ENCODE measurements around the gene STK39.

Gene STK39

DNA sequence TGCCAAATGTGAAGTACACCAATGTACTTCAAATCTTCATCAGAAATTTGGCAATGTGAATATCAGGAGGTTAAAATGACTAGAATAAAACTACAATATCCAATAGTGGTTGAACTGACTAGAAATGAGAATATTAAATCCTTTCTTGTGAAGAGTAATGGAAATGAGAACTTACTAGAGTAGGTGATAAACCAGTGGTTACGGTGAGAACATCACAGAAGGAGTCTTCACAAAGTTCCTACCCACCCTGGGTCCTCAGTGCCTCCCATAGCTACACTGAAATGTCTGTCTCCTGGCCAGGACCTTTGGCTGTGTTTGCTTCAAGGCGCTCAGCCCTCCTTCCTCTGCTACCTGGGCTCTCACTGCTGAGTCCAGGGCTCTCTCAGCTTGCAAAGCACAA is 289.7 kb downstream of the STK39 start:
- DNase-seq (ENCODE audit: low read depth in 3 of 3): no peak

DNA sequence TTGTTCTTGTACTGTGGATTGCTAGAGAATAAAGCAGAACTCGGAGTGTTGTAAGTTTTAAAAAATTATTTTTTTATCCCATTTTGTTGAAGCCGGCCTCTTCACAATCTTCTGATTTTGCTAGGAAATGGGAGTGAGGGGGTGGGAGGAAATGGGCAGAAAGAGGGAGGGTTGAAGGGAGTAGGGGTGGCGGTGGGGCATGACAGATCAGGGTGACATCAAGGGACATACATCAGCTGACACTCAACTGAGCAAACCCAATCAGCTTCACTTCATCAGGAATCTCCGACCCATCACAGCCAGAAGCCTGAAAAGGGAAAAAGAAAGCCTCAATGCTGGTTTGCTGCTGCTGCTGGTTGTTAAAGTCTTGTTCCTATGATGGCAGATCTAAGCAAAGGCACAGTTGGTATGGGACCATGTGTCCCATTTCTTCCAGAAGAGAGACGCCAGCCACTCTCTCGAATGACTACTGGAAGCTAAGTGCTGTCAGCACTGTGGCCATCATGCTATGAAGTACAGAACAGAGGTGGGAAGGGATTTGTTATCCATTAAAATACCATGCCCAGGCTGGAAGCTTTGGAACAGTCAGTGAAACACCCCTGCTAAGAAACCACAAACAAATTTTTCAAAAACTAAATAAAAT is 292.0 kb downstream of the STK39 start:
- no peak for DNase-seq (ENCODE audit: low read depth in 3 of 3)

DNA sequence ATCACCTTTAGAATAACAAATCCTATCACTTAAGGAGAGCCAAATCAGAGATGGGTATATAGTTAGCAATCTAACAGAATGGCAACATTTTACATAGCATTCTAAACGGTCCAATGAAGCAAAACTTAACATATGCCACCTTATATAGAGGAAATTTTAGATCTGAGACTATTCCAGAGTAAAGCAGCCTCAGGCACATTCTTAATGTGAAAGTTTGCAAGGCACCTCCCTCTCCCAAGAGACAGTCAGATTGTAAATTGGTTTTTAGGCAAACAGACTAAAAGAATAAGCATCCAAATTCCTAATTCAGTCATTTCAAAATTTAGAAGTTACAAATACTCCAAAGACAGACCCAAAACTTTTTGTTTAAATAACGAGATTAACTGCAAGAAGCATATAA is 292.9 kb downstream of the STK39 start:
- no peak for DNase-seq (ENCODE audit: low read depth in 3 of 3)

DNA sequence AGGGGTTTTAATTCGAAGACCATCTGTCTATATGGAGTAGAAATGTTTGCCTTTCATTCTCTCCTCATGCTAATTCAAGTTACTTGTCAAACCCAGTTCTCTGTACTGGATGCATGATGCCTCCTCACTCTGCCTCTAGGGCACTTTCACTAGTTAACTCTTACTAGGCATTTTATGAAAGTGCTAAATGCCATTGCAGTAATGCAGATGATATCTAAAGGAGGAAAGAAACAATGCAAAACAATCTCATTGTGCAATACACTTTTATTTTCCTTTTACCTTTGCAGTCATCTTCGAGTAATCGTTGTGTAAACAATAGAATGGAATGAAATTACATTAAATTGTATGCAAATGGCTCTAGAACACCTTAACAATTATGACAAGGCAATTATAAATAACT is 293.6 kb downstream of the STK39 start:
- DNase-seq (ENCODE audit: low read depth in 3 of 3): no peak

DNA sequence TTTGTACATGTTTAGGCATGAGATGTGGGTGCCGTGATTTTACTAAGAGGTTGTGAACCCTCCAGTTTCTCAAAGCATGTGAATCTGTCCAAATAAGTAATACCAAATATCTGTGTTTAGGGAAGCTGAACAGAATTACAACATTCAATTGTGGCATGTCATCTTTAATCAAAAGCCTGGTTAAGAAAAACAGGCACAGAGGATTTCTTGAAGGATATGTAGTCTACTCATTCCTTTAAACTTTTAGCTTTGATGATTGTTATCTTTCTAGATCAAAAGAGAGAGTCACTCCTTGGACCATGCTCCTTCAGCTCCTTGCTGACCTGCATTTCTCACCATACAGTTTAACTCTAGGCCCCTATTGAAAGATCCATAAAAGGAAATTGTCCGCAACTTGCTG is 296.8 kb downstream of the STK39 start:
- no peak for DNase-seq (ENCODE audit: low read depth in 3 of 3)

DNA sequence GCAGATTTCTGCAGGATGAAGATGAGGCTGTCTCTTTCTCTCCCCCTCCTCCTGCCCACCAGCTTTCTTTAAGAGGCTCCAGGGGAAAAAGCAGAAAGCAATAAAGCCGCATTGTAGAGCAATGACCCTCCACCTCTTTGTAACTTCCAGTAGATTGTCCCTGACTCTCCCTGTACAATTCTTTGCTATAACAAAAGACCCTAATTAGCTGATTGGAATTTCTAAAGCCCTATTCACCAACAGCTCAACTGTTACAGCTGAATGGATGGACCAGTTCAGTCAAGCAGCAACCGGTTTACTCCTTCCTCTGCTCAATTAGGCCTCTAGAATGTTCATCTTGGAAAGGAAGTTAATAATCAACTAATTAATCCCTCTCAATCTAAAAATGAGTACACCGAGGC is 301.0 kb downstream of the STK39 start:
- DNase-seq (ENCODE audit: low read depth in 3 of 3): no peak

DNA sequence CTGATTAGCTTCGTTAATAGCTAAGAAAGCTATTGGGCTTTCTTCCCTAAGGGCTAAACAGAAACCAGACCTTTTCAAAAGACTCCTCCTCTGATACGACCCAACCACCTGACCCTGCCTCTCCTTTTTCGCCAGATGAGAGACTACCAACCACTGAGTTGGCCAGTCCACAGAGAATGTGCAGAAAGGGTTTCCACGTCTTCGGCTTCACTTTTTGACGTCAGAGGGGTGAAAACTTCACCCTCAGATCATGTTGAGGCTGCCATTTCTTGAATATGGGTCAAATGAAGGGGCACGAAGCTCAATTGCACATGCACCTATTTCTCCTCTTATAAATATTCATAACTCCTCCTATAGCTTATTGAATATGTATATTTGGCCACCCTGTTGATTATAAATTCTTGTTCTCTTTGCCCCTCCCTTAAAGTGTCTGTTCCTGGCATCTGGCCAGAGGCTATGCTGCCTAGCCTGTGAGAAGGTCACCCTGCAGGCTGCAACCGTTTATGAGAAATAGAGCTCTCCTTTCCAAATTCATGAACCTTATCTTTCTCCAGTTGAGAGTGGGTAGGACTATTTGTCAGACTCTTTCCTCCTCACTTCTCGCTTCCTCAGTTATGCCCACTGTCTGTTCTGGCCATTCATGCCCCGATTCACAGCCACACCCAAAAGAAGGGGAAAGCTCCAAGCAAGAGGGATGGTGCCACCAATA is 301.6 kb downstream of the STK39 start:
- no peak for DNase-seq (ENCODE audit: low read depth in 3 of 3)

DNA sequence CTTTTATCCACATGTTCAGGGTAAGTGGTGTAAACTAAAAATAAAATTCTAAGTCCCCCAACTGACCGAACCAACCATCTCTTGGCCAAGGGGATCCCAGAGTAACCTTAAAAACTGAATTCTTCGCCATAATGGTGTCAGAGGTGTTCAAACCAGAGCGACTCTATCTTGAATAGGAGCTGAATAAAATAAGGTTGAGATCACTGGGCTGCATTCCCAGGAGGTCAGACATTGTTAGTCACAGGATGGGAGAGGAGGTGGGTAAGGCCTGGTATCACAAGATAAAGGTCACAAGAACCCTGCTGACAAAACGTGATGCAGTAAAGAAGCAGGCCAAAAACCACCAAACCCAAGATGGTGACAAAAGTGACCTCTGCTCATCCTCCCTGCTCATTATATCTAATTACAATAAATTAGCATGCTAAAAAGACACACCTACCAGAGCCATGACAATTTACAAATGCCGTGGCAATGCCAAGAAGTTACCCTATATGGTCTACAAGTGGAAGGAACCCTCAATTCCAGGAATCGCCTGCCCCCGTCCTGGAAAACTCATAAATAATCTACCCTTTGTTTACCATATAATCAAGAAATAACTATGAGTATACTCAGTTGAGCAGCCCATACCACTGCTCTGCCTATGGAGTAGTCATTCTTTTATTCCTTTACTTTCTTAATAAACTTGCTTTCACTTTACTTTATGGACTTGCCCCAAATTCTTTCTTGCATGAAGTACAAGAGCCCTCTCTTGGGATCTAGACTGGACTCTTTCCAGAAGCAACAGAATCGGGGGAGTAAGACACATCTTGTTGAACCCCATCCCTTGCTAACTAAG is 302.4 kb downstream of the STK39 start:
- no peak for DNase-seq (ENCODE audit: low read depth in 3 of 3)

DNA sequence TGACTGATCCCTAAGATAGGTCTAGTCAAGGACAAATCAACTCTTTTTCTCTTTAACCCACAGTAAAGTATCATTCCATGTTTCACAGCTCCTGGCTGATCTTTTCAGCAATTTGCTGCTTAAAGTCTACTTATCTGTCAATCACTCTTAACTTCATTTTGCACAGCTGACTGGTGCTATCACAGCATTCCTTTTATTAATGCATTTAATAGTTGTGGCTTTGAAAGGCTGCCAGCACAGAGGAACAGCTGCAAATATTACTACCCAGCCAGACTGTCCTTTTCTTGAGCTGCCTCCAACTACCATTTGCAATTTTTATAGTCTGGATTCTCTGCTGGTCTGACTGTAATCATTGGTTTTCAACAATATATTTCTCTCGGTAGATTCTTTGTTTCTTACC is 303.5 kb downstream of the STK39 start:
- DNase-seq (ENCODE audit: low read depth in 3 of 3): no peak

DNA sequence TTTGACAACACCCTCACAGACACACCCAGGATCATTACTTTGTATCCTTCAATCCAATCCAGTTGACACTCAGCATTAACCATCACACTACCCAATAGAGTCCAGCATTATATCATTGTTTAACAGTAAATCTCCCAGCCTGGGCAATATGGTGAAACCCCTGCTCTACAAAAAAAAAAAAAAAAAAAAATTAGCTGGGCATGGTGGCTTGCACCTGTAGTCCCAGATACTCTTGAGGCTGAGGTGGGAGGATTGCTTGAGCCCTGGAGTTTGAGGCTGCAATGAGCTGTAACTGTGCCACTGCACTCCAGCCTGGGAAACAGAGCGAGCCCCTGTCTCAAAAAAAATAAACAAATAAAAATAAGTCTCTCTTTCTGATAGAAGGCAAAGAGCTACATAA is 304.0 kb downstream of the STK39 start:
- no peak for DNase-seq (ENCODE audit: low read depth in 3 of 3)

DNA sequence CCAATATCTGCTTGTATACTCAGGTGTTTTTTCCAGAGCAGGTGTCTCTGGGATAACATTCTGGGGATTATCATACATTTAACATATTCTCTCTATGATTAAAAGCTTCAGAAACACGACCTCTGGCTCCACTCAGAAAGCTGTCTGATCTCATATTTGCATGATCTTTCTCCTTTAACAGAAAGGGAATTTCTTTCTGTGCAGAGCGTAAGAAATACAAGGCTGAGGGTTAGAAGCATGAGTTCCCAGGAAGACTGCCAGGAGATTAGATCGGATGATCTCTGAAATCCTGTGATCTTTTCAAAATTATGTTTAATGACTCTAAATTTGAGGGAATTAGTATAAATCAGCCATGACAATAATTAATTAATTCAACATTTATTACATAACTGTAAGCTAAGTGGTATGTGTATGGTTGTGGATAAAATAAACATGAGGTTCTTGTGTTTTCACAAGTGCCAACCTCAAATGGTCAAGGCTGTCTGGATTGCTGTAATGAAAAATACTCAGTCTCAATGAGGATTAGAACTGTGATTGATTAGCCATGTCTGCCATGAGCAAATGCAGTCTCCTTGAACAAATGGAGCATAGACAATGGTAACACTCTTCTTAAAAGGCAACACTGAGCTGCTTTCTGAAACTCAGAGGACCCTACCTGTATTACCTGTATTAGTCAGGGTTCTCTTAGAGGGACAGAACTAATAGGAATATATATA is 304.9 kb downstream of the STK39 start:
- DNase-seq (ENCODE audit: low read depth in 3 of 3): no peak

DNA sequence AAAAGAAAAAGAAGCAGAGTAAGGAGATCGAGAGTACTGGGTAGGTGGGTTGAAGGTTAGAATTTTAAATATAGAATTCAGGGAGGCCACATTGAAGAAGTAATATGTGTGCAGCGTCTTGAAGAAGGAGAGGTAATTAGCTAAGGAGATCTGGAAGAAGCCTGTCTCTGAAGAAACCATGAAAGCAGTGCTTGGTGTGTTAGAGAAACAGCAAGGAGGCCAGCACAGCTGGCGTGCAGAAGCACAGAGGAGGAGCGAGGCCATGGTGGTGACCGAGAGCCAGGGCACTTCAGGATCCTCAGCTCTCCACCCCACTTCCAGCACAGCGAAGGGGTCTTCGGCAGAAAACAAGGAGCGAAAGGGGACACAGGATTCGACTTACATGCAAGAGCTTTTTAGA is 305.8 kb downstream of the STK39 start:
- no peak for DNase-seq (ENCODE audit: low read depth in 3 of 3)

DNA sequence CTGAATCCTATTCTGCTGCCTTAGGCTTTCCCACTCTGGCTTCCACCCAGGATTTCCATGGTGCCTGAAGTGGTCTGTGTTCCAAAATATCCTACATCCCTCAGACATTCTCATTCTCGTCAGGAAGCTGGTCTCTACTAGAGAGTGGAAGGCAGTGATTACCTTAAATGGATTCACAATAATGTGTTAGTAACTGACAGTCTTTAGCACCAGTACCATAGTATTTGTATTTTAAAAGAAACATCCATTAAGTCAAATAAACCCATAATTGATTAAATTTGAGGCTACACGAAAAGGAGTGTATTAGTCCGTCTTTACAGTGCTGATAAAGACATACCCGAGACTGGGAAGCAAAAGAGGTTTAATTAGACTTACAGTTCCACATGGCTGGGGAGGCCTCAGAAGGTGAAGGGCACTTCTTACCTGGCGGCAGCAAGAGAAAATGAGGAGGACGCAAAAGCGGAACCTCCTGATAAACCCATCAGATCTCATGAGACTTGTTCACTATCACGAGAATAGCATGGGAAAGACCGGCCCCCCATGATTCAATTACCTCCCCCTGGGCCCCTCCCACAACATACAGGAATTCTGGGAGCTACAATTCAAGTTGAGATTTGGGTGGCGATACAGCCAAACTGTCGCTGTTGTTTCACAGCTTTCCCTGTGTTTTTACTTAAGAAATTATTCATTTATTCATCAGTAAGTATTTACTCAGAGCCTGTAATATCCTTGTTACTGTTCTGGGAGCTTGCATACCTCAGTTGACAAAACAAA is 306.5 kb downstream of the STK39 start:
- no peak for DNase-seq (ENCODE audit: low read depth in 3 of 3)

DNA sequence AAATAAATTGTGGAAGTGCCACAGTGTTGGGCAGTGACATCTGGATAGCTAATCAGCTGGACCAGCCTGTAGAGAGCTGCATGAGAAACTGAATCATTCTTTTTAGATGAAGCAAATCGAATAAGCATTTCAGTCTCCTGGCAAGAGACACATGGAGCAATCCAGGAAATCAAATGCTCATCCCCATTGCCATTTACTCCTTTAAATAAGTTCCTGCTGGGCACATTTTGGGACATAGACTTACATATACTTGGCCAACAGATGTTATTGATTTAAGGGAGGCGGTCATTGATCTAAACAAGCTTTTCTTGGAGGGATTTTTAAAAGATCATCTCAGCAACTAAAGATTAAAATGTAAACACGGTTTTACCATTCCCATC is 307.1 kb downstream of the STK39 start:
- DNase-seq (ENCODE audit: low read depth in 3 of 3): no peak

DNA sequence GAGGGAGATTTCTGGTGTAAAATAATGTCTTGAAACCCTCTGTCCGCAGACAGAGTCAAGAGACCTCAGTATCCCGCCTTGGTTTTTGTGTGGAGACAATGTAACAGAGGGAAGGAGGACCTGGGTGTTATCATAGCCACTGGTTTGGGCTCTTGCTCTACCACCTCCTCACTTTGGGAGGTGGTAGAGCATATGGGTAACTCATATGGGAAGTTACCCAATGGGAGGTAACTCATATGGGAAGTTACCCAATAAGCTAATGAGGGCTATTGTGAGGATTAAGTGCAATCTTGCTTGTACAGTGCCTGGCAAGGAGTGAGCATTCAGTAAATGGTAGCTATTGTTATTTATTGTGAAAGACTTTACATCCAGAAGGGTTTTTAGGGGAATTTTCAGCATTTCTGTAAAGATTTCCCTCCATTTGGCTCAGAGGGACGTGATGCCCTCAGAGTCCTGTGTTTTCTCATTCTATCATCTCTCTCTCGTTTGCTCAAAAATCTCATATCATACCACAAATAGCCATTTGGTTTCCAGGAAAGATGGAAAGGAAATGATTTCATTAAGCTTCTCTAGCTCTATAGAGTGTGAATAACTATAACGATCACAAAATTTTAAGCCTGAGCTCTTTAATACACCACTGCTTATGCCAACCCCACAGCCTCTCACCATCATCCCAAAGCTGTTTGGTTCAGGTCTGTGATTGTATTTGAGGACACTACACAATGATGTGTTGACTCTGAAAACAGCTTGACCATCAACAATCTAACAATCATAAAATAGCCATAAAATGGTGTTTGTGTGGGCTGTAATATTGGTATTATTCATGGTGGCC is 307.7 kb downstream of the STK39 start:
- DNase-seq (ENCODE audit: low read depth in 3 of 3): no peak

DNA sequence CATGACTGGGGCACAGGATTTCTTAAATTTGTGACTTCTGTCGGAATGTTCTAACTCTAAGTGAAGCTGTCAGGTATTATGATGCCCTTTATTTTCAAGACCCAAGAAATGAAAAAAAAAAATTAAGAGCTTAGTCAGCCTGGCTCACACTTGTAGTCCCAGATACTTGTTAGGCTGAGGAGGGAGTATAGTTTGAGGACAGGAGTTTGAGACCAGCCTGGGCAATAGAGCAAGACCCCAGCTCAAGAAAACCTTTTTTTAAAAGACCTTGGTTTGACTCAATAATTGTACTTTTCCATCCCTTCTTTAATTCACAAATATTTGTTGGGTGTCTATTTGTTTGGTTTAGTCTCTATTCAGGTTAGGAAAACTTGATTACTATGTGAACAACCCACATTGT is 310.0 kb downstream of the STK39 start:
- DNase-seq (ENCODE audit: low read depth in 3 of 3): no peak

DNA sequence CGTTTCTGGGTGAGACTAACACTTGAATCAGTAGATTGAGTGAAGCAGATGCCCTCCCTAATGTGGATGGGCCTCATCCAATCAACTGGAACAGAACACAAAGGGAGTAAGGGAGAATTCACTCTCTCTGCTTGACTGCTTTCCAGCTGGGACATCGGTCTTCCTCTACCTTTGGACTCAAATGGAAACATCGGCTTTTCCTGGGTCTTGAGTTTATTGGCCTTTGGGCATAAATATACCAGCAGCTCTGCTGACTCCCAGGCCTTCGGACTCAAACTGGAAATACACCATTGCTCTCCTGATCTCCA is 311.6 kb downstream of the STK39 start:
- DNase-seq (ENCODE audit: low read depth in 3 of 3): no peak

DNA sequence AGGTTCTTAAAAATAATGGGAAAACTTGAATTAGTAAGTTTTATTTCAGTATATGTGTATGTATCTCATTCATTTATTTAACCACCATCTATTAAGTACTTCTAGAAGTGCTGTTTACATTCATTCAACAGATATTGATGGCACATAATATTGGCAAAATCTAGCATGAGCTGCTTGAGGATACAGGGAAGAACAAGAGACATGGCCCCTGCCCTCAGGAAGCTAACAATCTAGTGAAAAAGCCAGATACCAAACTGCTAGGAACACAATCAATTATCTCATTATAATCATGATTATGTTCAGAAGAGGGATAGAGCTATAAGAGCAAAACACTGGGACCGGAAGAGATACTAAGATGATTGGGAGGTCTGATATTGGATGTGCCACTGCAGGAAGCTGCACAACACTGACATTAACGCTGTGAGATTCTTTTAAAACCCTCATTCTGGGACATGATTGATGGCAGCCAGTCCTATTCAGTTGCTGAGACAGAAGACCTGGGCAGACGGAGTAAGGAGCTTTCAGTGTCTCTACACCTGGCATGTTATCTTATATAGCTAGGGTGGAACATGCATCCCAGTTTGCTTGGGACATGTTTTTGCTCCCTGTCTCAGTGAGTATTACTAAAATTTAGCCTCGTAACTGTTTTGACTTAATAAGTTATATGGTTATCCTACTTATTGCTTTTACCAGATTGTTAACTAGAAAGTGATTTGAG is 314.1 kb downstream of the STK39 start:
- no peak for DNase-seq (ENCODE audit: low read depth in 3 of 3)

DNA sequence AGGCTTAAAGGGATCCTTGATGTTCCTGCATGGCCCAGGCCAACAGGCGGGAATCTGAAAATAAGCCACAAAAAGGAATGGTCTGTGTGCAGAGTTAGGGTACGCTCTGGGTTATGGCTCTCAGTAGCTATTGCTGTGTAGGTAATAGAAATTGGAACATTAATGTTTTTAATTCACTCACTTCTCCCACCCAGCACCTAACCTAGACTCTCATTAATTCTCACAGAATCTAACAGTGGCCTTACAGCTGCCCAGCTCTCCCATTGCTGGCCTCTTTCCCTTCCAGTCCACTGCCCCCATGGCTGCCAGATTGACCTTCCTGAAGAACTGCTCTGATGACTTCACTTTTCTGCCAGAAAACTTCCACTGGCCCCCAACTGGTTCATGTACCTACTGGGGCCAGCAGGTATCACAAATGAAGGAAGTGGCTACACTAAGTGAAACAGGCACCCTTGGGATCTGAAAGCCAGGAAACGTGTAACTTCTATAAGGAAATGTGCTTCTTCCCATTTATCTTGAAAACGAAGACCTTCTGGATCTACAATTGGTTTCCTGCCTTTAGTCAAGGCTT is 315.2 kb downstream of the STK39 start:
- DNase-seq (ENCODE audit: low read depth in 3 of 3): no peak

DNA sequence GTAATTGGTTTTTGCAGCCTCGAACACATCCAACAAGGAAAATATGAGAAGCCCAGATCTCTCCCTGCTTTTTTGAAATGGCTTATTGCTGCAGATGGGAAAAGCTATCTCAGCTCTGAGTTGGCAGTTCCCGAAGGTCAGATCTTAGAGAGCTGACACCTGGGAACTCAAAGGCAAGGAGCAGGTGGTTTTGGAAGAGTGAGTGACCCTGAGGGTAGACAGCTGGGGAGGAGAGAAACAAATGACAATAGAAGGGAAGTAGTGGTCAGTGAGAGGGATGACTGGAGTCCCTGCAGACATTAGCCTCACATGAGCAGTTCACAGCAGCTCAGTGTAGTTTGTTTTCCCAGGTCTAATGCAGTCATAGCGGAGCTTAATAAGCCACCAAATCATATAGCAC is 317.9 kb downstream of the STK39 start:
- DNase-seq (ENCODE audit: low read depth in 3 of 3): no peak
